SK-N-SH (cell line): ENCODE measurements around the gene ACVRL1. TPM values are rescaled to one million over a fixed set of nuclear protein-coding genes. Genes with fewer than 3 reads are reported as not detected.

ENCODE experiments used
- CTCF ChIA-PET: fragments of 300-600, 350-600 bp; formaldehyde crosslinking; extraction: SDS; loops from one replicate; lab custom pipeline; 2021; lab: Yijun Ruan, JAX
- POLR2A ChIA-PET: fragments of 350-600 bp; sonication (Branson Sonifier 250); formaldehyde crosslinking; extraction: SDS; loops from one replicate; lab custom pipeline; 2020; ENCODE audit warnings: antibody characterized with exemption, inconsistent platforms; lab: Yijun Ruan, JAX
- DNase-seq: peaks from one replicate; pipeline ENCODE4 v3.0.0; 2012
- H2AFZ ChIP-seq: fragments of 200-600 bp; sonication (generic); 2 replicates; pipeline ENCODE4 v1.8.1; 2016; ENCODE audit warnings: antibody characterized with exemption, mild to moderate bottlenecking, low read depth
- H3F3A ChIP-seq: fragments of 200-600 bp; sonication (generic); replicated peaks from 2 replicates; pipeline ENCODE3; 2016; ENCODE audit warnings: antibody characterized with exemption, mild to moderate bottlenecking; ENCODE audit not compliant: insufficient read depth
- H3K27ac ChIP-seq, 2 experiments: fragments of 200-500 bp in 1 of 2; fragments of 200-600 bp in 1 of 2; sonication (Bioruptor generic) in 1 of 2; sonication (generic), shearing (Covaris generic) in 1 of 2; 2 replicates each; pipeline versions ENCODE4 v1.5.1 to v1.6.1; 2014 to 2016; ENCODE audit warnings: low read depth in 2 of 2, inconsistent platforms in 1 of 2, low read length in 1 of 2, mild to moderate bottlenecking in 1 of 2, mixed read lengths in 1 of 2
- H3K27me3 ChIP-seq: fragments of 200-600 bp; sonication (generic), shearing (Covaris generic); 2 replicates; pipeline ENCODE4 v1.6.1; 2016; ENCODE audit warnings: mixed run types; ENCODE audit not compliant: insufficient read depth
- H3K36me3 ChIP-seq, 2 experiments: fragments of 200-500 bp in 1 of 2; fragments of 200-600 bp in 1 of 2; sonication (Bioruptor generic) in 1 of 2; sonication (generic) in 1 of 2; replicated peaks in 1 of 2; 2 replicates each; pipeline versions ENCODE3 to v1.5.1; 2014 to 2016; ENCODE audit warnings: low read length in 1 of 2, mild to moderate bottlenecking in 1 of 2; ENCODE audit not compliant: insufficient read depth in 2 of 2, control insufficient read depth in 1 of 2
- H3K4me1 ChIP-seq, 2 experiments: fragments of 200-500 bp in 1 of 2; fragments of 200-600 bp in 1 of 2; sonication (Bioruptor generic) in 1 of 2; sonication (generic), shearing (Covaris generic) in 1 of 2; 2 replicates each; pipeline versions ENCODE4 v1.5.1 to v1.6.1; 2014 to 2016; ENCODE audit warnings: low read depth in 1 of 2, low read length in 1 of 2, mixed run types in 1 of 2; ENCODE audit not compliant: insufficient read depth in 2 of 2, control insufficient read depth in 1 of 2
- H3K4me2 ChIP-seq: fragments of 200-600 bp; sonication (generic), shearing (Covaris generic); 2 replicates; pipeline ENCODE4 v1.6.1; 2017; ENCODE audit warnings: mixed run types
- H3K4me3 ChIP-seq, 2 experiments: fragments of 200-500 bp in 1 of 2; fragments of 200-600 bp in 1 of 2; sonication (Bioruptor generic) in 1 of 2; sonication (generic), shearing (Covaris generic) in 1 of 2; 2 replicates each; pipeline versions ENCODE4 v1.5.1 to v1.8.1; 2014 to 2016; ENCODE audit warnings: low read depth in 2 of 2, inconsistent platforms in 1 of 2, low read length in 1 of 2, mild to moderate bottlenecking in 1 of 2, mixed read lengths in 1 of 2, moderate library complexity in 1 of 2
- H3K79me2 ChIP-seq: fragments of 200-600 bp; sonication (generic); 2 replicates; pipeline ENCODE4 v1.8.1; 2017; ENCODE audit warnings: mild to moderate bottlenecking; ENCODE audit not compliant: insufficient read depth
- H3K9ac ChIP-seq: fragments of 200-600 bp; sonication (generic); 2 replicates; pipeline ENCODE4 v1.6.1; 2017; ENCODE audit warnings: mixed run types
- H3K9me2 ChIP-seq: fragments of 200-600 bp; sonication (generic); 2 replicates; pipeline ENCODE4 v1.6.1; 2017; ENCODE audit warnings: mixed run types
- H3K9me3 ChIP-seq: fragments of 200-600 bp; sonication (generic); 2 replicates; pipeline ENCODE4 v1.6.1; 2017; ENCODE audit warnings: mixed run types, mild to moderate bottlenecking, moderate library complexity
- H4K20me1 ChIP-seq: fragments of 200-600 bp; sonication (generic); 2 replicates; pipeline ENCODE4 v1.6.1; 2017; ENCODE audit warnings: mild to moderate bottlenecking, mixed run types; ENCODE audit not compliant: insufficient read depth
- CHD2 ChIP-seq: fragments of 150-350 bp; IDR thresholded peaks from 2 replicates; pipeline ENCODE4 v1.6.1; 2018; ENCODE audit warnings: low read length; ENCODE audit not compliant: partially characterized antibody
- EZH2phosphoT487 ChIP-seq: fragments of 200-600 bp; sonication (generic); IDR thresholded peaks from 2 replicates; pipeline ENCODE4 v1.6.1; 2017; ENCODE audit warnings: low read depth, mixed run types, mild to moderate bottlenecking, antibody characterized with exemption, moderate library complexity, borderline replicate concordance
- FOSL2 ChIP-seq: IDR thresholded peaks from 2 replicates; pipeline ENCODE4 v1.4.0; 2012; ENCODE audit warnings: low read depth, mild to moderate bottlenecking, moderate library complexity, borderline replicate concordance
- FOXJ3 ChIP-seq: sonication (generic); formaldehyde crosslinking; IDR thresholded peaks from 2 replicates; pipeline ENCODE4 v1.5.1; 2020; ENCODE audit warnings: mild to moderate bottlenecking, missing genetic modification reagents
- FOXM1 ChIP-seq: IDR thresholded peaks from 2 replicates; pipeline ENCODE4 v1.4.0; 2012; ENCODE audit warnings: low read depth, mild to moderate bottlenecking
- GABPA ChIP-seq: IDR thresholded peaks from 2 replicates; pipeline ENCODE4 v1.4.0; 2012; ENCODE audit warnings: low read depth, mild to moderate bottlenecking
- GATA2 ChIP-seq: sonication (generic); formaldehyde crosslinking; IDR thresholded peaks from 2 replicates; pipeline ENCODE4 v1.5.0; 2020; ENCODE audit warnings: mild to moderate bottlenecking, missing genetic modification reagents
- JUND ChIP-seq: IDR thresholded peaks from 2 replicates; pipeline ENCODE4 v1.4.0; 2012
- POLR2AphosphoS5 ChIP-seq: IDR thresholded peaks from 2 replicates; pipeline ENCODE4 v1.6.1; 2012; ENCODE audit warnings: low read depth, low read length
- SIN3A ChIP-seq: IDR thresholded peaks from 2 replicates; pipeline ENCODE4 v1.6.1; 2012; ENCODE audit warnings: low read depth, mild to moderate bottlenecking, low read length, moderate library complexity, borderline replicate concordance
- SMC3 ChIP-seq: IDR thresholded peaks from 2 replicates; pipeline ENCODE4 v1.6.1; 2012; ENCODE audit warnings: low read depth, low read length, improper control_type of control experiment
- TAF1 ChIP-seq: IDR thresholded peaks from 2 replicates; pipeline ENCODE4 v1.6.1; 2012; ENCODE audit warnings: low read depth, mild to moderate bottlenecking, low read length, moderate library complexity, borderline replicate concordance
- TCF12 ChIP-seq: IDR thresholded peaks from 2 replicates; pipeline ENCODE4 v1.4.0; 2012
- TEAD4 ChIP-seq: IDR thresholded peaks from 2 replicates; pipeline ENCODE4 v1.4.0; 2012; ENCODE audit warnings: mild to moderate bottlenecking, borderline replicate concordance; ENCODE audit not compliant: insufficient read depth
- YY1 ChIP-seq: IDR thresholded peaks from 2 replicates; pipeline ENCODE4 v1.4.0; 2012; ENCODE audit warnings: low read depth, mild to moderate bottlenecking
- WGBS: methylation state at CpG from one replicate; pipeline ENCODE4 v1.1.6; 2017; ENCODE audit warnings: low lambda C conversion rate; 5-methylcytosine and 5-hydroxymethylcytosine counted together
- polyA plus RNA-seq, 3 experiments: library from polyadenylated mRNA; depleted of rRNA; stranded (reverse); fragments of >200 nt; gene quantifications; 2 replicates each; pipeline ENCODE4 v1.2.3, GENCODE V29; 2012
- TF ChIP-seq, protein P1 (sequence below): fragments of 150-350 bp; IDR thresholded peaks from 2 replicates; pipeline ENCODE4 v1.6.1; 2017; ENCODE audit warnings: antibody characterized with exemption, low read length, low read depth, borderline replicate concordance
- TF ChIP-seq, protein P2 (sequence below): fragments of 150-350 bp; IDR thresholded peaks from 2 replicates; pipeline ENCODE4 v1.6.1; 2016; ENCODE audit warnings: mild to moderate bottlenecking, low read depth, low read length
- TF ChIP-seq, protein P3 (sequence below): IDR thresholded peaks from 2 replicates; pipeline ENCODE4 v1.4.0; 2012; ENCODE audit warnings: low read depth, borderline replicate concordance

Gene ACVRL1
- polyA plus RNA-seq, 1 of the 3 experiments (the other 2 are of a cell fraction), result 0.07 TPM

DNA sequence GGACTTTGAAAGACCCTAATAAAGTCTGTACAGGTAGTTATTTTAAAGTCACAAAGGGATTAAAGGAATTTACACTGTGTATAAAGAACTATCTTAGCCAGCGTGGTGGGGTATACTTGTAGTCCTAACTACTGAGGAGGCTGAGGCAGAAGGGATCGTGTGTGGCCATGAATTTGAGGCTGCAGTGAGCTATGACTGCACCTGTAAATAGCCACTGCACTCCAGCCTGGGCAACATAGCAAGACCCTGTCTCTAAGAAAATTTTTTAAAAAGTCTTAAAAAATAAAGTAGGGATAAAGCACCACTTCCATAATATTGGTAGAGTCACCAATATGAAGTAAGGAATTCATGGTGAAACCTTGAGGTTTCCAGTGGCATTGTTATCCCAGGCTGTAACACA lies 62.3 kb downstream of the ACVRL1 start:
- Histone ChIP-seq H3K79me2 (peaks cover 18% of the 10 kb centered on the region), H3K27me3 (no peaks in the 10 kb centered on the region), H3K27ac (no peak overlapping the region), H3F3A (peaks cover 8% of the 10 kb centered on the region), H3K9ac (no peak overlapping the region), H4K20me1 (peaks cover 9% of the 10 kb centered on the region), H3K9me3 (no peaks in the 10 kb centered on the region), H3K4me1 (peaks cover 26 to 30% of the 10 kb centered on the region in 2 experiments; a peak in 3 of 4 replicates), H3K36me3 (no peaks in the 10 kb centered on the region), H3K9me2 (no peaks in the 10 kb centered on the region), H2AFZ (no peak overlapping the region), H3K4me2 (no peak overlapping the region), H3K4me3 (no peak overlapping the region)
- no peak for TF ChIP-seq FOXM1
- no peak for TF ChIP-seq SMC3
- no peak for TF ChIP-seq TAF1
- no peak for TF ChIP-seq JUND
- TF ChIP-seq GABPA, result no peak
- TF ChIP-seq, protein P1, sequence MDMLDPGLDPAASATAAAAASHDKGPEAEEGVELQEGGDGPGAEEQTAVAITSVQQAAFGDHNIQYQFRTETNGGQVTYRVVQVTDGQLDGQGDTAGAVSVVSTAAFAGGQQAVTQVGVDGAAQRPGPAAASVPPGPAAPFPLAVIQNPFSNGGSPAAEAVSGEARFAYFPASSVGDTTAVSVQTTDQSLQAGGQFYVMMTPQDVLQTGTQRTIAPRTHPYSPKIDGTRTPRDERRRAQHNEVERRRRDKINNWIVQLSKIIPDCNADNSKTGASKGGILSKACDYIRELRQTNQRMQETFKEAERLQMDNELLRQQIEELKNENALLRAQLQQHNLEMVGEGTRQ, result no peak
- TF ChIP-seq TEAD4, result no peak
- TF ChIP-seq SIN3A, result no peak
- TF ChIP-seq, protein P2, sequence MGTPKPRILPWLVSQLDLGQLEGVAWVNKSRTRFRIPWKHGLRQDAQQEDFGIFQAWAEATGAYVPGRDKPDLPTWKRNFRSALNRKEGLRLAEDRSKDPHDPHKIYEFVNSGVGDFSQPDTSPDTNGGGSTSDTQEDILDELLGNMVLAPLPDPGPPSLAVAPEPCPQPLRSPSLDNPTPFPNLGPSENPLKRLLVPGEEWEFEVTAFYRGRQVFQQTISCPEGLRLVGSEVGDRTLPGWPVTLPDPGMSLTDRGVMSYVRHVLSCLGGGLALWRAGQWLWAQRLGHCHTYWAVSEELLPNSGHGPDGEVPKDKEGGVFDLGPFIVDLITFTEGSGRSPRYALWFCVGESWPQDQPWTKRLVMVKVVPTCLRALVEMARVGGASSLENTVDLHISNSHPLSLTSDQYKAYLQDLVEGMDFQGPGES, result no peak
- TF ChIP-seq, protein P3, sequence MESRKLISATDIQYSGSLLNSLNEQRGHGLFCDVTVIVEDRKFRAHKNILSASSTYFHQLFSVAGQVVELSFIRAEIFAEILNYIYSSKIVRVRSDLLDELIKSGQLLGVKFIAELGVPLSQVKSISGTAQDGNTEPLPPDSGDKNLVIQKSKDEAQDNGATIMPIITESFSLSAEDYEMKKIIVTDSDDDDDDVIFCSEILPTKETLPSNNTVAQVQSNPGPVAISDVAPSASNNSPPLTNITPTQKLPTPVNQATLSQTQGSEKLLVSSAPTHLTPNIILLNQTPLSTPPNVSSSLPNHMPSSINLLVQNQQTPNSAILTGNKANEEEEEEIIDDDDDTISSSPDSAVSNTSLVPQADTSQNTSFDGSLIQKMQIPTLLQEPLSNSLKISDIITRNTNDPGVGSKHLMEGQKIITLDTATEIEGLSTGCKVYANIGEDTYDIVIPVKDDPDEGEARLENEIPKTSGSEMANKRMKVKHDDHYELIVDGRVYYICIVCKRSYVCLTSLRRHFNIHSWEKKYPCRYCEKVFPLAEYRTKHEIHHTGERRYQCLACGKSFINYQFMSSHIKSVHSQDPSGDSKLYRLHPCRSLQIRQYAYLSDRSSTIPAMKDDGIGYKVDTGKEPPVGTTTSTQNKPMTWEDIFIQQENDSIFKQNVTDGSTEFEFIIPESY, result no peak
- TF ChIP-seq FOXJ3, result no peak
- no peak for TF ChIP-seq TCF12
- TF ChIP-seq POLR2AphosphoS5, result no peak
- TF ChIP-seq GATA2 (CRISPR knock-in tag), result no peak
- TF ChIP-seq CHD2, result no peak
- no peak for TF ChIP-seq FOSL2
- TF ChIP-seq YY1, result no peak
- TF ChIP-seq EZH2phosphoT487, result no peak
- 97% methylated on average over 2 of the region's 2 CpGs for WGBS
- POLR2A ChIA-PET, result no interaction called here
- CTCF ChIA-PET, result interaction anchor here (0.9 to 5.1 kb wide), 12 partner anchors 8 to 82 kb away, joined by 3 to 44 read pairs (median 8); partner anchors contain the start of gene ANKRD33
- no peak for DNase-seq
